Stimulated activated CD4-positive, alpha-beta T cell treated with anti-CD3 and anti-CD28 coated beads, Interleukin-2, amount 100 ng/mL, for 24 hours (primary cell): ENCODE measurements around the gene ACOD1.
A peak's percentile ranks its signal among the peaks of the same experiment; 100 is the strongest.

Experiments
- DNase-seq, 2 donors: peaks; one replicate each; pipeline ENCODE4 v3.0.0-alpha.2; 2020

ACOD1 gene

GRCh38 chr13:76992548-76993001 lies 44.3 kb downstream of the ACOD1 start:
- DNase-seq = peak; percentile 12 to 26

- no peak for DNase-seq
Observed at GRCh38 chr13:76993021-76993420, 44.7 kb downstream of the ACOD1 start.

- DNase-seq = no peak
Observed at GRCh38 chr13:76993473-76993872, 45.2 kb downstream of the ACOD1 start.

GRCh38 chr13:76994281-76994680 lies 46.0 kb downstream of the ACOD1 start:
- DNase-seq = no peak

- no peak for DNase-seq
Observed at GRCh38 chr13:77000475-77000874, 52.2 kb downstream of the ACOD1 start.

GRCh38 chr13:77001540-77001939 lies 53.2 kb downstream of the ACOD1 start:
- no peak for DNase-seq

- no peak for DNase-seq
Observed at GRCh38 chr13:77001963-77002587, 53.8 kb downstream of the ACOD1 start.

GRCh38 chr13:77002590-77003190 lies 54.4 kb downstream of the ACOD1 start:
- no peak for DNase-seq
